Gastroesophageal sphincter (tissue), 3 donors: Measurements from ENCODE around the gene RBM25.

Source experiments
- CTCF ChIP-seq, 4 experiments: fragments of 200-600 bp in 2 of 4; fragments of 450-650 bp in 2 of 4; sonication (generic) in 1 of 4; IDR thresholded peaks; one replicate each; pipeline ENCODE4 v1.5.1; 2017 to 2019; ENCODE audit warnings: antibody characterized with exemption in 4 of 4, mild to moderate bottlenecking in 2 of 4, moderate library complexity in 2 of 4
- EP300 ChIP-seq: sonication (generic); formaldehyde crosslinking; IDR thresholded peaks from one replicate; pipeline ENCODE4 v1.6.1; 2017; ENCODE audit warnings: antibody characterized with exemption, mild to moderate bottlenecking
- POLR2A ChIP-seq, 2 donors: fragments of 450-650 bp; IDR thresholded peaks; one replicate each; pipeline ENCODE4 v1.6.1; 2017; ENCODE audit warnings: antibody characterized with exemption in 2 of 2, mild to moderate bottlenecking in 2 of 2, moderate library complexity in 1 of 2
- POLR2AphosphoS5 ChIP-seq: sonication (generic); formaldehyde crosslinking; IDR thresholded peaks from one replicate; pipeline ENCODE4 v1.6.1; 2017; ENCODE audit warnings: antibody characterized with exemption

- no peak for TF ChIP-seq POLR2AphosphoS5
- no peak for TF ChIP-seq CTCF (IDR thresholded peaks at IDR 0.05)
- no peak for TF ChIP-seq POLR2A (IDR thresholded peaks at IDR 0.05)
- no peak for TF ChIP-seq EP300
These were observed 109.4 kb downstream of the RBM25 start for GRCh38 chr14:73167727-73168126.
